ENCODE data around the gene ANKMY1. TPM values are rescaled to one million over a fixed set of nuclear protein-coding genes. Genes with fewer than 3 reads are reported as not detected.

ANKMY1 gene
- total and polyA plus RNA-seq, 2 of the 13 experiments (the other 11 are each of a cell fraction or from before 2014, with no cell fraction given), result 11.7 to 18.8 TPM

- peak; percentile 76 for TF ChIP-seq ZFX (CRISPR knock-in tag; IDR thresholded peaks at IDR 0.05; ENCODE audit: low read depth)
- TF ChIP-seq ZNF775 (CRISPR knock-in tag; IDR thresholded peaks at IDR 0.05; ENCODE audit: borderline replicate concordance), result no peak
- no peak for TF ChIP-seq RARG (CRISPR knock-in tag; IDR thresholded peaks at IDR 0.05; ENCODE audit: low read depth)
- TF ChIP-seq ZBTB2 (CRISPR knock-in tag; IDR thresholded peaks at IDR 0.05; ENCODE audit: low read depth), result peak; percentile 42; the same call in 1 of the 2 replicates
- 0 out of 2 replicates have a peak, but pooled peaks have one; percentile 21 for TF ChIP-seq HOXD1 (CRISPR knock-in tag; IDR thresholded peaks at IDR 0.05)
- no peak for TF ChIP-seq ZNF280D (CRISPR knock-in tag; IDR thresholded peaks at IDR 0.05)
- no peak for TF ChIP-seq ZNF598 (CRISPR knock-in tag; IDR thresholded peaks at IDR 0.05; ENCODE audit: borderline replicate concordance)
- no peak for TF ChIP-seq ZNF317 (CRISPR knock-in tag; IDR thresholded peaks at IDR 0.05)
- no peak for TF ChIP-seq ZNF350 (CRISPR knock-in tag; IDR thresholded peaks at IDR 0.05; ENCODE audit: borderline replicate concordance, low read depth)
- TF ChIP-seq ZNF687 (CRISPR knock-in tag; IDR thresholded peaks at IDR 0.05), result peak; percentile 82
- no peak; the same call in 1 of the 2 replicates for TF ChIP-seq ZNF230 (CRISPR knock-in tag; IDR thresholded peaks at IDR 0.05)
- TF ChIP-seq PREB (CRISPR knock-in tag; IDR thresholded peaks at IDR 0.05), result peak; percentile 78; the same call in 1 of the 2 replicates
- TF ChIP-seq SMYD3 (CRISPR knock-in tag; IDR thresholded peaks at IDR 0.05), result no peak
- TF ChIP-seq AGO1 (IDR thresholded peaks at IDR 0.05; ENCODE audit: low read depth, low read length, poor library complexity, severe bottlenecking), result peak; percentile 53
- peak; percentile 63; the same call in 1 of the 2 replicates for TF ChIP-seq NFKB2 (CRISPR knock-in tag; IDR thresholded peaks at IDR 0.05; ENCODE audit: borderline replicate concordance)
- no peak for TF ChIP-seq HOXA5 (CRISPR knock-in tag; IDR thresholded peaks at IDR 0.05)
Measured at GRCh38 chr2:240568678-240569522, 11.1 kb upstream of the ANKMY1 start (continued).

All from HepG2 (cell line).